Keratinocyte (primary cell): ENCODE measurements around the gene TMEM123. TPM values are rescaled to one million over a fixed set of nuclear protein-coding genes. Genes with fewer than 3 reads are reported as not detected.

Source experiments
- DNase-seq: peaks from one replicate; pipeline ENCODE4 v3.0.0-alpha.2; 2011; ENCODE audit warnings: low read depth, missing footprints, low spot score
- FAIRE-seq: peaks from 2 replicates; lab custom pipeline; 2011; peaks lifted over from hg19 to GRCh38; lab: Jason Lieb, UNC
- H2AFZ ChIP-seq: 2 replicates; pipeline ENCODE4 v1.6.0; 2012; ENCODE audit warnings: low read length, control low read depth, inconsistent platforms; ENCODE audit not compliant: control insufficient read depth
- H3K27ac ChIP-seq: 2 replicates; pipeline ENCODE4 v1.5.1; 2011; ENCODE audit warnings: low read length; ENCODE audit not compliant: control insufficient read depth, insufficient read depth
- H3K27me3 ChIP-seq: 3 replicates; pipeline ENCODE4 v1.6.0; 2011; ENCODE audit warnings: low read length; ENCODE audit not compliant: control insufficient read depth, insufficient read depth; ENCODE audit errors: extremely low read depth
- H3K36me3 ChIP-seq, 2 experiments: 2 replicates in 1 of 2; 3 replicates in 1 of 2; pipeline ENCODE4 v1.5.1; 2011; ENCODE audit warnings: low read length in 2 of 2, mild to moderate bottlenecking in 1 of 2; ENCODE audit not compliant: control insufficient read depth in 2 of 2, insufficient read depth in 2 of 2; ENCODE audit errors: extremely low read depth in 1 of 2
- H3K4me1 ChIP-seq: 3 replicates; pipeline ENCODE4 v1.5.1; 2011; ENCODE audit warnings: low read length; ENCODE audit not compliant: control insufficient read depth, insufficient read depth; ENCODE audit errors: extremely low read depth
- H3K4me2 ChIP-seq: 3 replicates; pipeline ENCODE4 v1.6.0; 2011; ENCODE audit warnings: low read depth, low read length; ENCODE audit not compliant: control insufficient read depth, insufficient read depth; ENCODE audit errors: extremely low read depth
- H3K4me3 ChIP-seq, 3 experiments: fragments of 200-600 bp in 1 of 3; sonication (generic) in 1 of 3; 2 replicates in 2 of 3; 3 replicates in 1 of 3; pipeline ENCODE4 v1.5.1; 2011 to 2016; ENCODE audit warnings: low read length in 3 of 3, mild to moderate bottlenecking in 3 of 3, control low read depth in 2 of 3, inconsistent platforms in 1 of 3, low read depth in 1 of 3, mixed read lengths in 1 of 3, mixed run types in 1 of 3, moderate library complexity in 1 of 3; ENCODE audit not compliant: control insufficient read depth in 2 of 3, insufficient read depth in 2 of 3; ENCODE audit errors: extremely low read depth in 1 of 3
- H3K79me2 ChIP-seq: 2 replicates; pipeline ENCODE4 v1.6.0; 2012; ENCODE audit warnings: low read length; ENCODE audit not compliant: control insufficient read depth, insufficient read depth
- H3K9ac ChIP-seq: 3 replicates; pipeline ENCODE4 v1.6.0; 2011; ENCODE audit warnings: low read length; ENCODE audit not compliant: control insufficient read depth, insufficient read depth; ENCODE audit errors: extremely low read depth
- H3K9me1 ChIP-seq: 3 replicates; pipeline ENCODE4 v1.6.0; 2011; ENCODE audit warnings: low read length; ENCODE audit not compliant: control insufficient read depth, insufficient read depth; ENCODE audit errors: extremely low read depth
- H3K9me3 ChIP-seq: 2 replicates; pipeline ENCODE4 v1.5.1; 2012; ENCODE audit warnings: low read depth, low read length; ENCODE audit not compliant: control insufficient read depth
- H4K20me1 ChIP-seq: 3 replicates; pipeline ENCODE4 v1.6.0; 2011; ENCODE audit warnings: low read length; ENCODE audit not compliant: control insufficient read depth, insufficient read depth; ENCODE audit errors: extremely low read depth
- EZH2 ChIP-seq: IDR thresholded peaks from one replicate; pipeline ENCODE4 v1.6.1; 2012; ENCODE audit warnings: inconsistent platforms, mild to moderate bottlenecking, low read length, moderate library complexity
- dilution Hi-C: fragments of 300-500 bp; cut with MboI; formaldehyde crosslinking; loops from one replicate; pipeline ENCODE4 v1.7.0; 2020; ENCODE audit warnings: low sequenced_read_pairs; ENCODE audit not compliant: extremely low pct_ligation_motif_present
- polyA plus RNA-seq, 5 experiments: library from polyadenylated mRNA; depleted of rRNA in 3 of 5; stranded (reverse) in 3 of 5; stranded (forward) in 1 of 5; unstranded in 1 of 5; fragments of >200 nt; gene quantifications; 1 replicate in 1 of 5; 2 replicates in 3 of 5; 3 replicates in 1 of 5; pipeline versions ENCODE4 v1.2.1 to v1.2.3, GENCODE V29; 2011 to 2012; ENCODE audit warnings: missing spikeins in 2 of 5, low read depth in 1 of 5, low replicate concordance in 1 of 5
- TF ChIP-seq, protein P1 (sequence below), 3 experiments: IDR thresholded peaks in 1 of 3; conservative IDR thresholded peaks in 1 of 3; optimal IDR thresholded peaks in 1 of 3; 2 replicates in 2 of 3; 3 replicates in 1 of 3; pipeline versions ENCODE3 to v1.5.1; 2011; ENCODE audit warnings: low read length in 3 of 3, mild to moderate bottlenecking in 3 of 3, moderate library complexity in 2 of 3, control low read depth in 1 of 3, inconsistent platforms in 1 of 3; ENCODE audit not compliant: insufficient read depth in 2 of 3; ENCODE audit errors: extremely low read depth in 1 of 3

Gene TMEM123
- polyA plus RNA-seq, 1 donor (not counting 4 experiments of a cell fraction or from before 2014, with no cell fraction given), result 408 TPM

DNA sequence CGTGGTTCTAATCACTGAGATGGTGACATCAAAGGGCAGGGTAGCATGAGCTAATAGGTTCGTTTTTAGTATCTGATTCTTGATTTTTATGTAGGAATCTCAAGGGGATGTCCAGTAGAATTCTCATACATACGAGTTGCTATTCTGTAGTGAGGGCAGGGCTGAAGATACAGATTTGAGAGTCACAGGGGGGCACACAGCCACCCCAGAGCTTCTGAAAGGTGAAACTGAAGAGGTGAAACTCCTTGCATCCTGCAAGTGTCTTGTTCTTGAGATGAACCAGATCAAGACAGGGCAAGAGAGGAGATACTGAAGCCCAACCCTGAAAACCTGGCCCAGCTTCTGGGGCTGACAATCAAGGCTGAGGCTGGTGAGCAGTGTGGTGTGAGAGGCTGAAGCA lies 35.6 kb upstream of the TMEM123 start:
- Histone ChIP-seq H3K4me1 (no peaks in the 10 kb centered on the region), H3K9ac (no peak overlapping the region), H3K36me3 (no peaks in the 10 kb centered on the region), H3K4me3 (no peak overlapping the region), H3K79me2 (no peaks in the 10 kb centered on the region), H3K4me2 (no peak overlapping the region), H3K9me3 (no peaks in the 10 kb centered on the region), H4K20me1 (no peaks in the 10 kb centered on the region), H3K9me1 (no peaks in the 10 kb centered on the region), H3K27me3 (no peaks in the 10 kb centered on the region), H2AFZ (no peak overlapping the region), H3K27ac (no peak overlapping the region)
- DNase-seq (no peak), FAIRE-seq (no peak)
- no peak for TF ChIP-seq EZH2
- TF ChIP-seq, protein P1, sequence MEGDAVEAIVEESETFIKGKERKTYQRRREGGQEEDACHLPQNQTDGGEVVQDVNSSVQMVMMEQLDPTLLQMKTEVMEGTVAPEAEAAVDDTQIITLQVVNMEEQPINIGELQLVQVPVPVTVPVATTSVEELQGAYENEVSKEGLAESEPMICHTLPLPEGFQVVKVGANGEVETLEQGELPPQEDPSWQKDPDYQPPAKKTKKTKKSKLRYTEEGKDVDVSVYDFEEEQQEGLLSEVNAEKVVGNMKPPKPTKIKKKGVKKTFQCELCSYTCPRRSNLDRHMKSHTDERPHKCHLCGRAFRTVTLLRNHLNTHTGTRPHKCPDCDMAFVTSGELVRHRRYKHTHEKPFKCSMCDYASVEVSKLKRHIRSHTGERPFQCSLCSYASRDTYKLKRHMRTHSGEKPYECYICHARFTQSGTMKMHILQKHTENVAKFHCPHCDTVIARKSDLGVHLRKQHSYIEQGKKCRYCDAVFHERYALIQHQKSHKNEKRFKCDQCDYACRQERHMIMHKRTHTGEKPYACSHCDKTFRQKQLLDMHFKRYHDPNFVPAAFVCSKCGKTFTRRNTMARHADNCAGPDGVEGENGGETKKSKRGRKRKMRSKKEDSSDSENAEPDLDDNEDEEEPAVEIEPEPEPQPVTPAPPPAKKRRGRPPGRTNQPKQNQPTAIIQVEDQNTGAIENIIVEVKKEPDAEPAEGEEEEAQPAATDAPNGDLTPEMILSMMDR (optimal IDR thresholded peaks at IDR 0.05 in 1 of 3, IDR thresholded peaks at IDR 0.05 in 1 of 3, conservative IDR thresholded peaks at IDR 0.05 in 1 of 3; ENCODE audit: extremely low read depth in 1 of 3, insufficient read depth in 2 of 3, low read length in 3 of 3), result no peak
- dilution Hi-C loops, result no loop called here

DNA sequence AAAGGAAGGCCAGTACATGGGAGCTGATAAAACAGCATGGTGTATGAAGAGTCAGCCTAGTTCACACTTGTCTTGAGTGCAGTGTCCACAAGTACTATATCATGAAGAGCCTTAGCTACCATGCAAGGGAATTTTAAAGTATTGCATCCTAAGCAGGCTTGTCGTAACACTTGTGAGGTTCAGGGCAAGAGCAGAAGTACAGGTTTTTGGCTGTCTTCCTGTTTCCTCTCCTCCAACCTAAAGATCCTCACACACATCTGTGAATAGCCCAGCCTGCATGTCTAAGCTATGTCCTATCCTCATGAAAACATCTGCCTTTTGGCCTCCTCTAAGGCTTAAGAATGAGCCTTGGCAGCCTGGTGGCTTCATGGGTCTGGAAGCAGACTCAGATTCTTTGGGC lies 34.6 kb upstream of the TMEM123 start:
- Histone ChIP-seq H2AFZ (no peak overlapping the region), H3K9me1 (no peaks in the 10 kb centered on the region), H3K27me3 (no peaks in the 10 kb centered on the region), H3K9ac (no peak overlapping the region), H3K27ac (no peak overlapping the region), H3K79me2 (no peaks in the 10 kb centered on the region), H3K4me2 (no peak overlapping the region), H3K4me1 (no peaks in the 10 kb centered on the region), H3K4me3 (no peak overlapping the region), H3K9me3 (no peaks in the 10 kb centered on the region), H4K20me1 (no peaks in the 10 kb centered on the region), H3K36me3 (no peaks in the 10 kb centered on the region)
- dilution Hi-C loops, result no loop called here
- FAIRE-seq (no peak), DNase-seq (no peak)
- TF ChIP-seq, protein P1 (optimal IDR thresholded peaks at IDR 0.05 in 1 of 3, IDR thresholded peaks at IDR 0.05 in 1 of 3, conservative IDR thresholded peaks at IDR 0.05 in 1 of 3; ENCODE audit: extremely low read depth in 1 of 3, insufficient read depth in 2 of 3, low read length in 3 of 3), result no peak
- no peak for TF ChIP-seq EZH2
